ENCODE results near the gene KLK11. TPM values are rescaled to one million over a fixed set of nuclear protein-coding genes. Genes with fewer than 3 reads are reported as not detected.
A peak's percentile ranks its signal among the peaks of the same experiment; 100 is the strongest.

The KLK11 gene
- polyA plus RNA-seq, 1 experiment, result not detected

DNA sequence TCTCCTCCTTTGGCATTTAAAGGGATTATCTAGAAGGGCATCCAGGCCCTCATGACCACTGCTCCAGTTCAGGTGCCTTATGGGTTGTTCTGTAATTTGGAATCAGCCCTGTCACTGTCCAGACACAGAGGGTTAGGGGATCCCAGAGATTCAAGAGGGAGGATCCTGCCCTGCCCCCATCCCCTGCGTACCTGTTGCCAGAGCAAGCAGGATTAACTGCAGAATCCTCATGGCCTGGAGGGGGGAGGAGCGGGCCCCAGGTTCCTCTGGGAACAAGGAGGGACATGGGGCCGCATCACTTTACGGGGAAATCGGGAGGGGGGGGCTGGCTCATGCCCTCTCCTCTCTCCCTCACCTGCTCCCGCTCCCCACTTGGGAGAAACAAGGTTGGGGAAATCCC, 1.0 kb downstream of the KLK11 start:
- Histone ChIP-seq H3K27me3 (ENCODE audit: control insufficient read depth, insufficient read depth, low read length) (no peaks in the 10 kb centered on the region), H3K36me3 (ENCODE audit: control insufficient read depth, insufficient read depth, low read length) (no peaks in the 10 kb centered on the region), H3K4me3 (ENCODE audit: low read depth, low read length) (no peak overlapping the region)
- no peak for TF ChIP-seq CTCF (IDR thresholded peaks at IDR 0.05; ENCODE audit: insufficient read depth, low read depth, low read length)
- ChIA-PET POLR2A (no interaction called here), CTCF (no interaction called here)
- DNase-seq (ENCODE audit: low read depth), result no peak

- no peak for TF ChIP-seq CTCF (IDR thresholded peaks at IDR 0.05; ENCODE audit: insufficient read depth, low read depth, low read length)
- Histone ChIP-seq H3K36me3 (ENCODE audit: control insufficient read depth, insufficient read depth, low read length) (no peaks in the 10 kb centered on the region), H3K4me3 (ENCODE audit: low read depth, low read length) (no peak overlapping the region), H3K27me3 (ENCODE audit: control insufficient read depth, insufficient read depth, low read length) (peaks cover 4% of the 10 kb centered on the region; the same call in 1 of the 2 replicates)
- POLR2A ChIA-PET, result no interaction called here
- CTCF ChIA-PET, result no interaction called here
- no peak for DNase-seq (ENCODE audit: low read depth)
Measured at GRCh38 chr19:51024924-51025323, 1.5 kb downstream of the KLK11 start.

DNA sequence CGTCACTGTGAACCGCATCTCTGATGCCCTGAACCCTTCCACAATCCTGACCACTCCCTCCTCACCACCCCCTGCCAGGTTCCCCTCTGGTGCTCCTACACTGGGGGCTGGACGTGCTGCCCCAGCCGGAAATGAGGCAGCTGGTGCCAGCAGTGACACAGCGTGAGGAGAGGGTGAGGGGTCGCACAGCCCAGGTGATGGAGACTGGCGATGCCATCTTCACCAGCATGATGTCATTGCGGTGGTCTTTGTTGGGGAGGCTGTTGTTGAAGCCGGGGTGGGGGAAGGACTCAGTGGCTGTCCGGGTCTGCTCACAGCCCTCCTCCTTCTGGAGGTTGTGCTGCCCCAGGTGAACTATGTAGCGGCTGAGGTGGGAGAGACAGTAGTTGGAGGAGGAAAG, 2.5 kb downstream of the KLK11 start:
- CTCF ChIA-PET, result no interaction called here
- POLR2A ChIA-PET, result no interaction called here
- H3K36me3 ChIP-seq (ENCODE audit: control insufficient read depth, insufficient read depth, low read length), result no peaks in the 10 kb centered on the region
- DNase-seq (ENCODE audit: low read depth), result no peak
- H3K4me3 ChIP-seq (ENCODE audit: low read depth, low read length), result no peak overlapping the region
- peaks cover 11% of the 10 kb centered on the region for H3K27me3 ChIP-seq (ENCODE audit: control insufficient read depth, insufficient read depth, low read length)
- TF ChIP-seq CTCF (IDR thresholded peaks at IDR 0.05; ENCODE audit: insufficient read depth, low read depth, low read length), result no peak

DNA sequence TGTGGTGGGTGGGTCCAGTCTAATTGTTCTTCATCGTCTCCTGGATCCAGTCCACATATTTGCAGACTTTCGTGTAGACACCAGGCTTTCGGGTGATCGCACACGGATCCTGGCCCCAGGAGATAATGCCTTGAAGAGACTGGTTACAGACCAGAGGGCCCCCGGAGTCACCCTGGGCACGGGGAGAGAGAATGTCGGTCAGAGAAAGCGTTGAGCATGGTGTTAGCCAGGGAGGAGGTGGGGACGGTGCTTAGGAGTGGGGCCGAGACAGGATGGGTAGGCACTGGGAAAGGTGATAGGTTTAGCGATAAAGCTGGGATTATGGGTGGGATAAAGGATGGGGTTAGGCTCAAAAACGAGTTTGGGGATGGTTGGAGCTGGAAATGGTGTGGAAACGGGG, 3.9 kb downstream of the KLK11 start:
- no peak overlapping the region for H3K4me3 ChIP-seq (ENCODE audit: low read depth, low read length)
- H3K27me3 ChIP-seq (ENCODE audit: control insufficient read depth, insufficient read depth, low read length), result peaks cover 11% of the 10 kb centered on the region
- ChIA-PET CTCF (no interaction called here), POLR2A (no interaction called here)
- TF ChIP-seq CTCF (IDR thresholded peaks at IDR 0.05; ENCODE audit: insufficient read depth, low read depth, low read length), result no peak
- DNase-seq (ENCODE audit: low read depth), result no peak
- no peaks in the 10 kb centered on the region for H3K36me3 ChIP-seq (ENCODE audit: control insufficient read depth, insufficient read depth, low read length)

- POLR2A ChIA-PET, result interaction anchor here (0.5 kb wide), 1 partner anchor 636 kb away, joined by 3 read pairs; no protein-coding TSS in a partner anchor
- H3K27me3 ChIP-seq (ENCODE audit: control insufficient read depth, insufficient read depth, low read length), result peaks cover 14% of the 10 kb centered on the region
- H3K4me3 ChIP-seq (ENCODE audit: low read depth, low read length), result no peak overlapping the region
- TF ChIP-seq CTCF (IDR thresholded peaks at IDR 0.05; ENCODE audit: insufficient read depth, low read depth, low read length), result peak; percentile 62
- CTCF ChIA-PET, result interaction anchor here (0.7 to 1.1 kb wide), 4 partner anchors 22 to 99 kb away, joined by 3 to 6 read pairs (median 4); no protein-coding TSS in a partner anchor
- no peaks in the 10 kb centered on the region for H3K36me3 ChIP-seq (ENCODE audit: control insufficient read depth, insufficient read depth, low read length)
- DNase-seq (ENCODE audit: low read depth), result no peak
Measured at GRCh38 chr19:51020988-51021651, 5.3 kb downstream of the KLK11 start.

Data from BJ (cell line).